Mesothelial cell of epicardium (in vitro differentiated cells): ENCODE measurements around the gene LMF1. TPM values are rescaled to one million over a fixed set of nuclear protein-coding genes. Genes with fewer than 3 reads are reported as not detected.

Experiments used
- DNase-seq, 2 experiments: peaks; one replicate each; pipeline ENCODE4 v3.0.0; 2021; ENCODE audit warnings: low spot score in 2 of 2; ENCODE audit not compliant: unreplicated experiment in 2 of 2
- H3K27ac Mint-ChIP-seq: 2 replicates; pipeline ENCODE4 v1.8.0; 2021; ENCODE audit warnings: mixed read lengths
- H3K27me3 Mint-ChIP-seq: 2 replicates; pipeline ENCODE4 v1.8.0; 2021; ENCODE audit warnings: low read depth, mixed read lengths
- H3K36me3 Mint-ChIP-seq: 2 replicates; pipeline ENCODE4 v1.8.0; 2021; ENCODE audit warnings: mixed read lengths
- H3K4me1 Mint-ChIP-seq: 2 replicates; pipeline ENCODE4 v1.8.0; 2021; ENCODE audit warnings: mixed read lengths
- H3K4me3 Mint-ChIP-seq: 2 replicates; pipeline ENCODE4 v1.8.0; 2021; ENCODE audit warnings: mild to moderate bottlenecking, moderate library complexity, mixed read lengths
- H3K9me3 Mint-ChIP-seq: 2 replicates; pipeline ENCODE4 v1.8.0; 2021; ENCODE audit warnings: mixed read lengths
- total RNA-seq: library from RNA; stranded (reverse); gene quantifications from 3 replicates; pipeline ENCODE4 v1.2.1, GENCODE V29; 2021
- TF ChIP-seq, protein P1 (sequence below): fragments of 200-600 bp; sonication (generic); IDR thresholded peaks from one replicate; pipeline ENCODE4 v1.5.0; 2021; ENCODE audit warnings: antibody characterized with exemption; ENCODE audit not compliant: unreplicated experiment

The LMF1 gene
- total RNA-seq, 1 donor from 2014 or later: 37.4 TPM

DNA sequence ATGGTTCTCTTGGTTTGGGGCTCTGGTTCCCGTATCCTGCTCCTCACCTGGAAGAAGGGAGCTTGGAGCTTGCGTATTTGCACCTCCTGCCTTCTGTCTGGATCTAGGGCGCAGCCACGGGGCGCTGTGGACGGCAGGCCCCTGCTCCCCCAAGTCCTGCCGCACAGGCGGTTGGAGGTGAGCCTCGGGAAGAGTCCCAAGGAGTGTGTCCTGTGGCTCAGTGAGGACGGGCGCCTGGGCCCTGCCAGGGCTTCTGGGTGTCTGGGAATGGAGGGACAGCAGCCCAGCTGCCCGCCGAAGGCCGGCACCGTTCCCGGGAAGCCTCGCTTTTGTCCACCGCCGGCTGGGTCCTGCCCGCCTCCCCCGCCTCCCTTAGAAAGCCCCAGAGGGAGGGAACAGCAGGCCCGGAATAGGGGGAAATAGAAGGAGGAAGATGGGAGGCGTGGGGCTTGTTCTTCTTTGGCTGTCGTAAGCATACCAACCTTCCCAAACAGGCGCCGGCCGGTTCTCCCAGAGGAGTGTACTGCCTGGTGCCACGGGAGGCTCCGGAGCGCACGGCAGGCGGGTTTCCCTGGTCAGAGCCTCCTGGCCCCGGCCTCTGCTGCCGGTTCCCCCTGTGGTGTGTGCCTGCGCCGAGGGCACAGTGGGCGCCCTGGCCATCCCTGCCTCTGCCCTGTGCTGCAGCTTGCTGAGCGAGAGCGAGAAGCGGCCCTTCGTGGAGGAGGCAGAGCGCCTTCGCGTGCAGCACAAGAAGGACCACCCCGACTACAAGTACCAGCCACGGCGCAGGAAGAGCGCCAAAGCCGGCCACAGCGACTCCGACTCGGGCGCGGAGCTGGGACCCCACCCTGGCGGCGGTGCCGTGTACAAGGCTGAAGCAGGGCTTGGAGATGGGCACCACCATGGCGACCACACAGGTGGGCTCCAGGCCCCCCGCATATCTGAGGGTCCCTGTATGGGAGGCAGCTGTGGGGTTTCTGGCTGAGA lies 12.6 kb upstream of the LMF1 start:
- H3K36me3 Mint-ChIP-seq: no peaks in the 10 kb centered on the region
- H3K27ac Mint-ChIP-seq: no peak overlapping the region
- peak overlapping the region; percentile 54 for H3K4me3 Mint-ChIP-seq
- no peaks in the 10 kb centered on the region for H3K9me3 Mint-ChIP-seq
- TF ChIP-seq, protein P1, sequence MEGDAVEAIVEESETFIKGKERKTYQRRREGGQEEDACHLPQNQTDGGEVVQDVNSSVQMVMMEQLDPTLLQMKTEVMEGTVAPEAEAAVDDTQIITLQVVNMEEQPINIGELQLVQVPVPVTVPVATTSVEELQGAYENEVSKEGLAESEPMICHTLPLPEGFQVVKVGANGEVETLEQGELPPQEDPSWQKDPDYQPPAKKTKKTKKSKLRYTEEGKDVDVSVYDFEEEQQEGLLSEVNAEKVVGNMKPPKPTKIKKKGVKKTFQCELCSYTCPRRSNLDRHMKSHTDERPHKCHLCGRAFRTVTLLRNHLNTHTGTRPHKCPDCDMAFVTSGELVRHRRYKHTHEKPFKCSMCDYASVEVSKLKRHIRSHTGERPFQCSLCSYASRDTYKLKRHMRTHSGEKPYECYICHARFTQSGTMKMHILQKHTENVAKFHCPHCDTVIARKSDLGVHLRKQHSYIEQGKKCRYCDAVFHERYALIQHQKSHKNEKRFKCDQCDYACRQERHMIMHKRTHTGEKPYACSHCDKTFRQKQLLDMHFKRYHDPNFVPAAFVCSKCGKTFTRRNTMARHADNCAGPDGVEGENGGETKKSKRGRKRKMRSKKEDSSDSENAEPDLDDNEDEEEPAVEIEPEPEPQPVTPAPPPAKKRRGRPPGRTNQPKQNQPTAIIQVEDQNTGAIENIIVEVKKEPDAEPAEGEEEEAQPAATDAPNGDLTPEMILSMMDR: no peak
- H3K27me3 Mint-ChIP-seq: peaks cover 57% of the 10 kb centered on the region
- H3K4me1 Mint-ChIP-seq: peaks cover 2% of the 10 kb centered on the region
- DNase-seq: no peak

DNA sequence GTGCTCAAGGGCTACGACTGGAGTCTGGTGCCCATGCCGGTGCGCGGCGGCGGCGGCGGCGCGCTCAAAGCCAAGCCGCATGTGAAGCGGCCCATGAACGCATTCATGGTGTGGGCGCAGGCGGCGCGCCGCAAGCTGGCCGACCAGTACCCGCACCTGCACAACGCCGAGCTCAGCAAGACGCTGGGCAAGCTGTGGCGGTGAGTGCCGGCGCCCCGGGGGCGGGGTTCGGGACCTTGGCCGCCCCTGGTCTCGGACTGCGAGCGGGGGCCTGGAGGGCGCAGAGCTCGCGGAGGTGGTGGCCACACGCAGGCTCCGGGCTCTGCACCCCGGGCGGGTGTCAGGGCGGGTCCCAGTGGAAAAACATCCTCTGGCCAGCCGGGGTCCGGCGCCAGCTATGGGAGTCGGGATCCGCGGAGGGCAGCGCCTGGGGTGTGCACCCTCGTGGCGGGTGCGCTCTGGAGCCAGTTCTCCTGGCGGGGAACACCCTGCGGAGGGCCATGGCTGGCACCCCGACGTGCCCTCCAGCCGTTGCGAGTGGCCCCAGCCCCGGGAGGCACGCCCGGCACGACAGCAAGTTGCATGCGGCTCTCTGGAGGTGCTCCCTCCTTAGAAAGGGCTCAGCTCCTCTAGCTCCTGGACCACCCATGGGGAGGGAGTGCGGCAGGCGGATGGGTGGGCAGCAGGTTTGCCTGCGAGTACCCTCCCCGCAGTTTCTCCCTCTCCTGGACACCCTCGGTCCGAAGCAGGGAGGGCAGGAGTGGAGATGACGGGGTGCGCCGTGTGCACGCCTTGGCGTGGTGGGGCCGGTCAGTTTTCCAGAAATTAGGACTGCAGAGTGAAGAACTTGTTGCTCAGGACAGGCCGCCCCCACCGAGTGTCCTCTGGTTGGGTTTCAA lies 11.6 kb upstream of the LMF1 start:
- Mint-ChIP-seq H3K36me3 (no peaks in the 10 kb centered on the region), H3K27me3 (peaks cover 63% of the 10 kb centered on the region), H3K4me1 (peaks cover 2% of the 10 kb centered on the region), H3K9me3 (no peaks in the 10 kb centered on the region), H3K4me3 (peak overlapping the region; percentile 54), H3K27ac (no peak overlapping the region)
- TF ChIP-seq, protein P1: no peak
- no peak for DNase-seq

DNA sequence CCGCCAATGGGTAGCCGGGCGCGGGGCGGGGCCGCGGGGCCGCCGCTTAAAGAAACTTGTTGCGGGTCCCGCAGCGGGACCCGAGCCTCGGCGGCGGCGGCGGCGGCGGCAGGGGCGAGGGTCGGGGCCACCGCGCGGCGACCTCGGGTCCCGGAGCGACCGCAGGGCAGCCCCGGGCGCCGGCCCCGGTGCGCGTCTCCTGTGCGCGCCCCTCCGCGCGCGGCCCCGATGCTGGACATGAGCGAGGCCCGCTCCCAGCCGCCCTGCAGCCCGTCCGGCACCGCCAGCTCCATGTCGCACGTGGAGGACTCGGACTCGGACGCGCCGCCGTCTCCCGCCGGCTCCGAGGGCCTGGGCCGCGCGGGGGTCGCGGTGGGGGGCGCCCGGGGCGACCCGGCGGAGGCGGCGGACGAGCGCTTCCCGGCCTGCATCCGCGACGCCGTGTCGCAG lies 10.9 kb upstream of the LMF1 start, which contains the start of gene SOX8:
Gene SOX8, plus strand, starts transcription at position 76 of the 450 bp plus-strand sequence. Its CDS starts 153 bp downstream, at position 229.
- Mint-ChIP-seq H3K27ac (peak within 1 kb of the TSS; percentile 73), H3K9me3 (no peaks in the 10 kb centered on the region), H3K4me1 (no peaks in the 10 kb centered on the region), H3K27me3 (peaks cover 64% of the 10 kb centered on the region), H3K36me3 (no peaks in the 10 kb centered on the region), H3K4me3 (peak within 1 kb of the TSS; percentile 70)
- TF ChIP-seq, protein P1: no peak
- no peak for DNase-seq

DNA sequence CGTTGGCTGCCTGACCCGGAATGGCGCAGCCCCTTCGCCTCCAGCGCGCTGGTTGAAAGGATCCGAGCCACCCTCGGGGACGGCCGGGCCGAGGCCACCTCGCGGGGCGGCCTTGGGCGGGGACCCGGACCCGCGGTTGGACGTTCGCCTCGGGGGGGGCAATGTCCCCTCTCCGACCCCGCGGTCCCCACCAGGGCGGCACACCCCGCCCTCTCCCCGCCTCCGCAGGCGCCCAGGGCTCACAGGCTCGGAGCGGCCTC lies 9.7 kb upstream of the LMF1 start:
- peaks cover 58% of the 10 kb centered on the region for H3K27me3 Mint-ChIP-seq
- no peak overlapping the region for H3K4me3 Mint-ChIP-seq
- H3K36me3 Mint-ChIP-seq: no peaks in the 10 kb centered on the region

More for the DNA sequence above, 9.7 kb upstream of the LMF1 start:
- H3K27ac Mint-ChIP-seq: no peak overlapping the region
- TF ChIP-seq, protein P1: no peak
- H3K4me1 Mint-ChIP-seq: no peaks in the 10 kb centered on the region
- DNase-seq: peak in 1 of 2 experiments; percentile 27
- H3K9me3 Mint-ChIP-seq: no peaks in the 10 kb centered on the region
